Measurements from ENCODE around the gene ARHGEF26.

- TF ChIP-seq POLR2A (IDR thresholded peaks at IDR 0.05) (no peak), CTCF (IDR thresholded peaks at IDR 0.05) (no peak)
Measured at GRCh38 chr3:154086286-154086685, 34.9 kb upstream of the ARHGEF26 start.

Measured in vagina (tissue), 2 donors.